ENCODE data around the gene MRPS31.
"Not testable (repeated sequence)": the region's sequence is repeated elsewhere in the genome, so short reads cannot be mapped to it uniquely, and the experiment has no call there.

MRPS31 gene

DNA sequence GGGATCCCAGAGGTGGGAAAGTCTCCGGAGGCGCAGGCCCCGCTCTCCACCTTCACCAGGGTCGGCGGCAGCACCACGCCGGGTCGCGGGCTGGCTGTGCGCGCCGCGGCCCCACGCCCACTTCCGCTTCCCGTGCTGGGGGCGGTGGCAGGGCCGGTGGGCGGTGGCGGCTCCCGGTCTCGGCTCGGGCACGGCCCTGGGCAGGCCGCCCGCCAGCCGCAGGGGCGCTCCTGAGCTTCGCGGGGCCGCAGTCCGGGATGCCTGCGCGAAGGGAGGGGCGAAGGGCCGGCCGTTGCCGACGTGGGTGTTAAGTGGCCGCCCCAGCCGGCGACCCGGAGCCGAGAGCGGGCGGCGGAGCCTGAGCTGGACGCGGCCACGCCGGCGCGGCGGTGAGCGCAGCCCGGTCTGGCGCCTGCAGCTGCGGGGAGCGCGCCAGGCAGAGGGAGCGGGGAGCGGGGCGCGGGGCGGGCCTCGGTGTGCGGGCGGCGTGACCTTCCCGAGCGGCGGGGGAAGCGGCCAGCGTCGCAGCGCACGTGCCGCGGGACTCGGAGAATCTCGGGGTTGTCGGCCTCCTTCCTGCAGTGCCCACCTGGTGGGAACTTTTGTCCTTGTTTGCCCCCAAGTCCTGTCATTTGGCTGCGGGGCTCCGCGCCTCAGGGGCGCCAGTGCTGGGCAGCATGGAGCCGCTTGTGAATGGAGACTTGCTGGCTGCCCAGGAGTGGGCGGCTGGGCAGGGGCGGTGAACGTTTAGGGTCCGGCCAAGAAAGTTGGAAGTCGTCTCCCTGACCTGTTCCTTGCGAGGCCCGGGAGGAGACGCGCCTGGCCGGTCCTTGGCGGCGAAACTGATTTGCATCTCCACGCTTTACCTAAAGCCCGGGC lies 18.5 kb upstream of the MRPS31 start, which contains the start of gene SLC25A15:
Gene SLC25A15 (plus strand): TSS at position 337 of the 879 bp plus-strand sequence. CDS start 3,616 bp downstream, outside the sequence.
- DNase-seq = peak; percentile 77

DNA sequence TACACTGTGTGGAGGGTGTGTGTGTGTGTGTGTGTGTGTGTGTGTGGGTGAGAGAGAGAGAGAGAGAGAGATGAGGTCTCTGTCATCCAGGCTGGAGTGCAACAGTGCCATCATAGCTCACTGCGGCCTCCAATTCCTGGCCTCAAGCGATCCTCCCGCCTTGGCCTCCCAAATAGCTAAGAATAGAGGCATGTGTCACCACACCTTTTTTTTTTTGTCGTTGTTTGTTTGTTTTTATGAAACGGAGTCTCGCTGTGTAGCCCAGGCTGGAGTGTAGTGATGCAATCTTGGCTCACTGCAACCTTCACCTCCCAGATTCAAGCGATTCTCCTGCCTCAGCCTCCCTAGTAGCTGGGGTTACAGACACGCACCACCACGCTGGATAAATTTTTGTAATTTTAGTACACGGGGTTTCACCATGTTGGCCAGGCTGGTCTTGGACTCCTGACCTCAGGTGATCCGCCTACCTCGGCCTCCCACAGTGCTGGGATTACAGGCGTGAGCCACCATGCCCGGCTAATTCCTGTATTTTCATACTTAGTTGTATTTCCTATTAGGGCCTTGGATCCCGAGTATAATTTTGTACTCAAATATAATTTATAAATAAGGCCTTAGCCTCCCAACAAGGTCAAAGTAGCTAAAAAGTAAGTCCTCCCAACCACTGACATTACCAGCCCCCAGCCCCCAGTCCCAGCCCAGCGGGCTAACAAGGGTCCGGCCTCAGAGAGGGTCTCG lies 17.7 kb upstream of the MRPS31 start:
- DNase-seq = not testable (repeated sequence)

DNA sequence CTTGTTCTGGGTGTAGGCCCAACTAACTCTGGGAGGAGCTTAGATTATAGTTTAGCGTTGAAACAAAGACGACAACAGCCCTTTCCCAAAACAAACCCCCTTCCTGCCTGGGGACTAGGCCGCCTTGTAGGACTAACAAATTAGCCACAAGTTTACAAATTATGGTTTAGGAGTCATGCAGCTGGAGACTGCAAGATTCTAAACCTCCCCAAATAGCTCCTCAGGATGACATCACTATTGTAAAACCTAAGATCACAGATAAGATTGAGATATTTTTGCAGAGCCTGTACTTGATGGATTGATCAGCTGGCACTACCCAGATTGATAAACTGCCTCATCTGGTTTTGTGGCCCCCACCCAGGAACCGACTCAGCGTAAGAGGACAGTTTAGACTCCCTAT lies 16.1 kb upstream of the MRPS31 start:
- DNase-seq = no peak

DNA sequence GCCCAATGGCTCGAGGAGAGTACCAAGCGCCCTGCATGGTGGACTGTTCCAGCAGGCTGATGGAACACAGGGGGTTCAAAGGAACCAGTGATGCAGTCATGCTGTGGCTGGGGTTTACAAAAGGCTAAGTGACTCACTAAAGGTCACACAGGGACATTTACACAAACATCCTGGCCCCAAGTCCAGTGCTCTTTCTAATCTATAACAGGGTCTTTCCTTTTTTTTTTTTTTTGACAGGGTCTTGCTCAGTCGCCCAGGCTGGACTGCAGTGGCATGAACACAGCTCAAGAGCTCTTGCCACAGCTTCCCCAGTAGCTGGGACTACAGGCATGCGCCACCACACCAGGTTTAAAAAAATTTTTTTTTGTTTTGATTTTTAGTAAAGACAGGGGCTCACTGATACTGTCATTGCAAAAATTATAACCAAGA lies 15.6 kb upstream of the MRPS31 start:
- no peak for DNase-seq

DNA sequence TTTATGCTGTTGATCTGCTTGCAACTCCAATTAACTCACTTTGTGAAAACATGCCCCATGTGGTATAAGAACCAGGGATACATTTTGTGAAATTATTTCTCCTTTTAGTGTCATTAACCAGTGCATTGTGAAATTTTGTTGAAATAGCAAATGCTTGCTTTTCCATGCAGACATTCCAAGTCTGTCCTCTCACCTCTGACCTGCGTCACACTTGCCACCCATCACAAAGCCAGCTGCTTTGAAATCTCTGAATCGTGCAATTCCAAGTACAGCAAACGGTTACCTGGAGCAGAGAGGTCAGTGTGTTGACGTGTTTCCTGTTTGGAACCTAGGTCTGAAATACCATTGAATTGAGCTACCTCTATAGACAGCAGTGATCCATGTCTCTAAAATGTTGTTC lies 13.6 kb upstream of the MRPS31 start:
- no peak for DNase-seq

DNA sequence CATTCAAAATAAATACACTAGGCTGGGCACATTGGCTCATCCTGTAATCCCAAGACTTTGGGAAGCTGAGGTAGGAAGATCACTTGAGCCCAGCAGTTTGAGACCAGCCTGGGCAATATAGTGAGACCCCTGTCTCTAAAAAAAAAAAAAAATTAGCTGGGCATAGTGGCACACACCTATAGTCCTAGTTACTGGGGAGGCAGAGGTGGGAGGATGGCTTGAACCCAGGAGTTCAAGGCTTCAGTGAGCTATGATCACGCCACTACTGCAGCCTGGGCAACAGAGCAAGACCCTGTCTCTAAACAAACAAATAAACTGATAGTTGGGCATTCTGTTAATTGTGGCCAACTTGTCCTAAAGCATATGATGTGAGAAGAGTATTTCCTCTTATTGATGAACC lies 12.0 kb upstream of the MRPS31 start:
- DNase-seq = not testable (repeated sequence)

DNA sequence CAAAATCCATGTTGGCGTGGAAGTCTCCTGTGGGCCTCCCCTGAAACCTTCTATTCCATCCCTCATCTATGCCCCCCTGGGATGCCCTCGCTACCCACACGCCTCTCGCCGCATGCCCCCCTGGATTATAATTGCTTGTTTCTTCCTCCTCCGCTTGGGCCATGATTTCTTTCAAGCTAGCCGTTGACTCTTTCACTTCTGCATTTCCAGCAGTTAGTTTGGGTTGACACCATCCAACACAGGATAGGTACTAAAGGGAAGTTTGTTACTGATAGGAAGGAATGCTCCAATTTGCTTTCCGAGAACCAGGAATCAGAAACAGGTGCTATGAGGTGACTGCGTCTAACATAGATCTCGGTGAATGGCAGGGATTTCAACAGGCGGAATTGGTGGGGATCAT lies 10.7 kb upstream of the MRPS31 start:
- no peak for DNase-seq

DNA sequence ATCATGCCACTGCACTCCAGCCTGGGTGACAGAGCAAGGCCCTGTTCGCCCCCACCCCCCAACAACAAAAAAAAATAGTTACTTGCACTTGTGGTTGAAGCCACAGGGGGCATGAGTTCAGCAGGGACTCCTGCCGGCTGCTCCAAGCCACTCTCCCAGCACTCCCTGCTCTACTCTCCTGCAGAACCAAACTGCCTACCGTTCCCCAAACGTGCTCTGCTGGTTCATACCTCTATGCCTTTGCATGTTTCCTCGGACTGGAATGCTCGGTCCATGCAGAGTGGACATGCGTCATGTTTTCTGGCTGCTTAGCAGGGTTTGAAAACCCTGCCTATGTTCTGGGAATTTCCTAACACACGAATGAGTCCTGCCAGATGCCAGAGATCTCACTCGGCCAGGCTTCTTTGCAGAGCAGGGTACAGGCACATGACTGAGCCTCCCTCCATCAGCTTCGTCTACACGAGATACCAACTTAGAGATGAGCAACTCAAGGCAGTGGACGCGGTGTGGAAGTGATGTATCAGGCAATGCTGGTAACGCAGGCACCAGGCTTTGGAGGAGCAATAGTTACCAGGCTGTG lies 9.9 kb upstream of the MRPS31 start:
- no peak for DNase-seq

DNA sequence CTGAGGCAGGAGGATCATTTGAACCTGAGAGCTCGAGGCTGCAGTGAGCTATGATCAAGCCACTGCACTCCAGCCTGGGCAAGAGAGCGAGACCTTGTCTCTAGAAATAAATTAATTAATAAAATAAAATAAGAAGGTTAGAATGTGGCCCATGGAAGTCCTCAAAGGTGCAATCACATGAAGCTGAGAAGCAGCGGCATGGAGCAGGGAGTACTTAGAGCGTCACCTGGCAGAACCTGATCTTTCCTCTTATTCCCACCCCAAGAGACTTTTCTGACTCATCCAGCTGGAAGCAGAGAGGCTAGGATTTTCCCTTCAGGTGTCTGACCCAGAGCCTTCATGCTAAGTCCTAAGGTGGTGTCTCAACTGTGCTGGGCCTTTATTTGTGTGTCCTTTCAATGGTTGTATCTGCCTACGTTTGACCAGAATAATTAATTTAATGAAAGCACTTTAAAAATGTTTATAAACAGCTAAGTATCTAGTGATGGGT lies 8.9 kb upstream of the MRPS31 start:
- DNase-seq = no peak

DNA sequence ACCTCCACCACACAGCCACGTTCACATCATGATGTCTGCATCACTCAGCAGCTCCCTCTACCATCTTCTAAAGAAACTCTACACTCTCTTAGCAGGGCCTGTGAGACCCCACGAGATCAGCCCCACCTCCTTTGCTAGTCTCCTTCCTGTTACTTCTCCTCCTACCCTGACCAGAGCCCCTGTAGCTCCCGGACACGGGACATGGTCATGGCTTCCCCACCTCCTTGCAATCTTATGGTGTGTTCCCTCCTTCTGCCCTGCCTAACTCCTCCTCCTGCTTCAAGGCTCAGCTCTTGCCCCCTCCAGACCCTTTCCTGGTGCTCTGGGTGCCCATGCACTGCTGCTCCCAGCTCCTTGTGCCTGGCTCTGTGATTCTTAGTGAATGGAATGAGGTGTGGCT lies 8.1 kb upstream of the MRPS31 start:
- no peak for DNase-seq

DNA sequence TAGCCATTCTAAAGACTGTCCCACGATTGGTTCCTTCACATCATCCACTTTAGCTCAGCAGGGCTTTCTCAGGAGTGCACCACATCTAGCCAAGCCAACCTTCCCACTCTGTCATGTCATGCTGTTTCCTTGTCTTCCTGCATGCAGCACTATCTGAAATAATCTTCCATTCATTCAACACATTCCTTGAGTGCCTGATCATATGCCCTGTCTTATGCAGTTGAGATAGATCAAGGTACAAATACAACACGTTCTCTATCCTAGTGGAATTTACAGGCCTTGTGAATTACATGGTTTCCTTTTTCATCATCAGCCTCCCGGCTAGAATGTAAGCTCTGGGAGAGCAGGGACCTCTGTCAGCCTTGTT lies 6.8 kb upstream of the MRPS31 start:
- no peak for DNase-seq

DNA sequence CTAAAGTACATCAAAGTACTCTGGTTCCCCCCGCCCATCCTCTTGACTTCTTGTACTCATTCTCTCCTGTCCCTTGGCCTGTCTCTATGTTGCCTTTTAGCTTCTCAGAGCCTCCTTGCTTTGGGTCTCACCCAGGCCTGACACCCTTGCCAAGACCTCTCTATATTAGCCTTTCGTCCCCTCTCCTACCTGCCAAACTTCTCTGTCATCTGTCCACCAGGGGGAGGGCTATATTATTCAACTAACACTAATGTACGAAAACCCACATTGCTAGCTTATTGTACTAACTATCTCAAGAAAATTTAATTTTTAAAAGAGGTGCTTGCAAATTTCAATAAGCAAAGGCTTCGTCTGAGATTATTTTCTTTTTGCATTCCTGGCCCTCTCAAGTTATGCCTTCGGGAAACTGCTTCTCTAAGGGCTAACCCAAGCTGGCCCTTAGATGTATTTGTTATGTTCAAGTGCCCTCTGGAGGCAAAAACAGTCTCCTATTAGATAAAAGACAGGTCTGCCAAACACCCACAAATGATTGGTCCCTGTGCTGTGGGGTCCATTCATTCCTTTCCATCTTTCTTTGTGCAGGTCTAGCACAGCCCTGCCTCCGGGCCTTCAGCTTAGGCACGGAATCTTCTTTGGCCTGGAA lies 6.3 kb upstream of the MRPS31 start:
- peak; percentile 93 for DNase-seq

DNA sequence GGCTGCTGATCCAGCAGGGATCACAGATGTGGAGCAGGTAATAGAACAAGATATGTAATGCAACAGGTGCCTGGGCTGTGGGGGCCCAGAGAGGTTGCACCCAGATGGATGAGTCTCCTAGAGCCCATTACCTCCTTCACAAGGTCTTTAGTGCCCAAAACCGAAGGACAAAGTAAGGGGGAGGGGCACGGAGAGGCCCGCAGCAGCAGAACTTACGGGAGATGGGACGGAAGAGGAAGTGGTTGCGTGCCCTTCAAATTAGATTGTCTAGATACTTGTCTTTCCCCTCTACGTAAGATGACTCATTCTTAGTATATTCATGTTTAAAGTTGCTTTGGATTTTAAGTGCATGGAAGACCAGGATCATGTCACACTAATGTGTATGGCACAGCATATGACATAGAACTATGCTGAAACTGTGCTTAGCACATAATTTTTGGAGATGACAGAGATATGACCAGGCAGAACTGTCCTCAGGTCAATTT lies 5.7 kb upstream of the MRPS31 start:
- DNase-seq = no peak

DNA sequence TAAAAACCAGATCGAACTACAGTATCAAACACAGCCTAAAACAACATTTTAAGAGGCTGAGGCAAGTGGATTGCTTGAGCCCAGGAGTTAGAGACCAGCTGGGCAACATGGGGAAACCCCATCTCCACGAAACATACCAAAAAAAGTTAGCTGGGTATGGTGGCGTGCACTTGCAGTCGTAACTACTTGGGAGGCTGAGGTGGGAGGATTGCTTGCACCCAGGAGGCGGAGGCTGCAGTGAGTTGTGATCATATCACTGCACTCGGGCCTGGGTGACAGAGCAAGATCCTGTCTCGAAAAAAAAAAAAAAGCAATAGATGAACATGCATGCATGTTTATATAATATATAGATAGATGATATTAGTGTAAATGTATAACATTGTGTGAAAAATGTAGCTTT lies 5.2 kb upstream of the MRPS31 start:
- DNase-seq = no peak

DNA sequence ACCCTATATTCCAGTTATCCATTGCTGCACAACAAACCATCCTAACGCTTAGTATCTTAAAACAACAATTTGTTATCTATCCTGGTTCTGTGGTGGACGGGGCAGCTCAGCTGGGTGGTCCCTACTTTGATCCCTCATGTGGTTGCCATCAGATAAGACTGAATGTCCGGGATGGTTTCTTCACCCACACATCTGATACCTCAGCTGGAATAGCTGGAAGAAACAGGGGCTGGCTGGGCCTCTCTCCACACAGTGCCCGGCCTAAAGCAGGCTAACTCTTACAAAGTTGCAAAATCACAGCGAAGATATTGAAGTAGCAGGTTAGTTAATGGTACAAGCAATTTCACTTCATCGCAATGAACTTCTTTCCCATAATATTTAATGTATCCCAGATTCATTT lies 3.7 kb upstream of the MRPS31 start:
- DNase-seq = no peak

DNA sequence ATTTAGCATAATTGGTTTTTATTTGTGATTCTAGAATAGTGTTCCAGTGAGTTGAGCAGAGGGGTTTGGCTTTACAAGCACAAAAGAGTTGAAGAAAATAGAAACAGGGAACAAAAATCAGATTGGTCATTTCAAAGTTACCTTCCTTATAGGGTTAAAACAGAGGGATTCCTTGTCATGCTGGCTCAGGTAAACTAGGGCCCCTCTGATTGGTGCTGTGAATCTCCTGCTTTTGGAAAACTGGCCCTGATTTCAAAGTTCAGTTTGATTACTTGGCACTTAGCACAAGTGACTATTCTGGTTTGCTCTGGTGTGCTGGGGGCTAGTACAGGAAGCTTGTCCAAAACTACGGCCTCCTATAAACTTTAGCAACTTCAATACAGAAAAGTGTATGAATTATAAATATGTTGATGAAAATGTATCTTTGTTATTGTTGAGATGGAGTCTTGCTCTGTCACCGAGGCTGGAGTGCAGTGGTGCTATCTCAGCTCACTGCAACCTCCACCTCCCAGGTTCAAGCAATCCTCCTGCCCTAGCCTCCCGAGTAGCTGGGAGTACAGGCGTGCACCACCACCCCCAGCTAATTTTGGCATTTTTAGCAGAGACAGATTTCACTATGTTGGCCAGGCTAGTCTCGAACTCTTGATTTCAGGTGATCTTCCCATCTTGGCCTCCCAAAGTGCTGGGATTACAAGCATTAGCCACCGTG lies 1.9 kb upstream of the MRPS31 start:
- no peak for DNase-seq

DNA sequence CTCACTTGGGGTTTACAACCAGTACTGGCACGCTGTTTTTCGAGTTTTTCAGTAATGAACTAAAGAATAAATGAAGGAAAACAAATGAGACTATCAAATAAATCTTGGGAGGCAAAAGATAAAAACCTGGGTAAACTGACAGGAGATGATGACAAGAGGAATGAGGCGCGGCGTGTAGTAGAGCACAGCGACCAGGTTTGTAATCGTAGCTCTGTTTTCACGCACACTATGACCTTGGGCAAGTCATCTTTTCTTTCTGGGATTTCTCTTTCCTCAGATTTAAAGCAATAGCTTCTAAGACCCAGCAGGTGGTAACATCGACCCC lies 419 bp downstream of the MRPS31 start:
- no peak for DNase-seq

DNA sequence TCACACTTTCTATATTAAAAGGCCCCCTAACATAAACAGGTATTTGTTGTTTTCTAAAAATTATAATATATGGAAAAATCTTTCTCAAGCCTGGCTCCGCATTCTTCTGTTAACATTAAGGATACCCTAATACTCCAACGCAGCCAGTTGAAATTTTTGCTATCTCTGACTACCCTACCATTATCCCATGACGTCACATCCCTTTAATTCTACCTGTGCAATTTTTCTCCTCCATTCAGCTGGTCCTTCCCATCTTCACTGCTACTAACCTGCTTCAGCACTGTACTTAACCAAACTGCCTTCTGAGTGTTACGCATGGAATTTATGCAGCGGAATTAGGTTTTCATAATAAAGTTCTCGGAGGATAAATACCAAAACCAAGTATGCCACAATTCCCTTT lies 1.0 kb downstream of the MRPS31 start:
- DNase-seq = no peak

DNA sequence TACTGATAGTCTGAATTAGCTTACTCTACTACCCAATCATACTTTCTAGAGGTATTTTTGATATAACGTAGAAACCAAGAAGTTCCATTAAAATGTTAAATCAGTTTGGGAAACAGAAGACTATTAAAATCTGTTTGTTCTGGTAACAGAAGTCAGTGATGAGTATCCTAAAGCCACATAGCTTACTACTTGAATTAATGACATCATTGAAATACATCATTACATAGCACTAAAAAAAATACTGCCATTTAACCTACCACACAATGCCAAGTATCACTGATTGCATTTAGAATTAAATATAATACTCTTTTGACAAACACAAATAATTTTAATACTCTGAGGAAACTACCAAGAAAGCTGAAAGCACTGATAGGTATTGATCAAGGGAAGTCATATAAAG lies 5.4 kb downstream of the MRPS31 start:
- no peak for DNase-seq

DNA sequence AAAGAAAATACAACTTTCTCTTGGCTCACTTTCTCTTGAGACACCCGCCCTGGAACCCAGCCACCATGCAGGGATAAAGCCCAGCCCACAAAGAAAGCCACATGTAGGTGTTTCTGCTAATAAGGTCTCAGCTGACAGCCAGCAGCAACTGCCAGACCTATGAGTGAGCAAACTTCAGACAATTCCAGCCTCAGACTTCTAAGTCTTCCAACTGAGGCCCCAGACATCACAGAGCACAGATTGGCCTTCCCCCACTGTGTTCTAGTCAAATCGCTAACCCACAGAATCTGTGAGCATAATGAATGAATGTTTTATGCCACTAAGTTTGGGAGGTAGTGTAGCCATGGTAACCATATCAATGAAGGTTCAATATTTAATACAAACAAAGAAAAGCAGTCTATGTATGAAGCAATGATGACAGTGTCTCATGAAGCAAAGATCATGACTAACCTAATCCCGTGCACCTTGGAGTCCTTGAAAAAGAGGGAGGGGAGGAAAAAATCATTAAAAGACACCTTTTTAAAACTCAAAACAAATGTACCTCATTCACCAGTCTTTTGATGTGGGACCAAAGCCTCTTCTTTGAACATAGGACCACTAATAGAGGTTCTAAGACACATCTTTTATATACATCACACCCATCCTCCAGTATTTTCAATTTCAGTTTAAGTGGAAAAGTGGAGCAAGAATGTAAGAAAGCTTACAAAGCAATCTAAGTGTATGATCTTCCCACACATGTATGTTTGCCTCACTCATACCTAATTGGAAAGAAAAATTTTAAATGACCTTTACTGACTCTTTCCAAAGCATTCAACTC lies 6.2 kb downstream of the MRPS31 start:
- no peak for DNase-seq

DNA sequence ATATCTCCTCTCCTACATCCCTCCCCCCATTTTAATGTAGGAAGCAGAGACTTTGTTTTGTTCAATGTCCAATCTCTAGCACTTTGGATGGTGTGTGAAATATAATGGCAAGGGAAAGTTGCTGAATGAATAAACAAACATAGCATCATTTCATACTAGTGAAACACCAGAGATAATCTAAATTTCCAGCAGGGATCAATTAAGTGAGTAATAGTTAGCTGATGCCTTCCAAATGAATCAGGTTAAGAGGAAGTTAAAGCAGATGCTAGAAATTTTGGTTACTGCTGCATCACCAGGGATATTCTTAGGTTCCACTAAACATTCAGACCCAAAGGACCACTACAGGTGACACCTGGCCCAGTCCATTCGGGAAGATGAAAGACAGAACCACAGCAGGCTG lies 8.1 kb downstream of the MRPS31 start:
- DNase-seq = no peak

DNA sequence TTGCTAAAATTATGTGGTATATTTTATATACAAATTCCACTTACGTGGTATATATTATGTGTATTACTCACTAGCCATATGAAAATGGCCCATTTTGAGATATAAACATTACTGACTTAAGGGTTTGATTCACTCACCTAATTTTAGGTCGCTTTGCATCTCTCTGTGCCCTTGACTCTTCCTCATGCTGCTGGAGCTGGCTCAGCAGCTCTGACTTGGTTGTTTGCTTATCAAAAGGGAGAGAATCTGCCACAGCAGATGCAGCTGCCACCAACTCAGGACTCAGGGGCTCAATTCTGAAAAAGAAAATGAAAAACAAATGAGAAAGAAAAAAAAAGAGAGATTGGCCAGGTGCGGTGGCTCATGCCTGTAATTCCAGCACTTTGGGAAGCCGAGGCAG lies 12.2 kb downstream of the MRPS31 start:
- DNase-seq = no peak

Measured in NCI-H526 treated with DMSO at 0.1 percent for 48 hours (cell line).